TTC549 (cell line): Measurements from ENCODE around the gene KCNH1.

ENCODE experiments used
- FAIRE-seq: peaks from 2 replicates; lab custom pipeline; 2012; peaks lifted over from hg19 to GRCh38; lab: Jason Lieb, UNC

KCNH1 gene

GRCh38 chr1:210754878-210755665 is 378.9 kb downstream of the KCNH1 start:
- FAIRE-seq = no peak

- FAIRE-seq = no peak
Measured at GRCh38 chr1:210751911-210752310, 382.0 kb downstream of the KCNH1 start.

GRCh38 chr1:210750468-210750867 is 383.5 kb downstream of the KCNH1 start:
- FAIRE-seq = no peak

- FAIRE-seq = no peak
Measured at GRCh38 chr1:210748796-210749195, 385.2 kb downstream of the KCNH1 start.

- FAIRE-seq = no peak
Measured at GRCh38 chr1:210747890-210748289, 386.1 kb downstream of the KCNH1 start.

GRCh38 chr1:210747112-210747511 is 386.8 kb downstream of the KCNH1 start:
- FAIRE-seq = no peak

- no peak for FAIRE-seq
Measured at GRCh38 chr1:210746024-210746731, 387.8 kb downstream of the KCNH1 start.

- FAIRE-seq = no peak
Measured at GRCh38 chr1:210743038-210743437, 390.9 kb downstream of the KCNH1 start.

- no peak for FAIRE-seq
Measured at GRCh38 chr1:210741564-210741963, 392.4 kb downstream of the KCNH1 start.

GRCh38 chr1:210739627-210740026 is 394.3 kb downstream of the KCNH1 start:
- FAIRE-seq = no peak

- no peak for FAIRE-seq
Measured at GRCh38 chr1:210738256-210738655, 395.7 kb downstream of the KCNH1 start.

- no peak for FAIRE-seq
Measured at GRCh38 chr1:210736713-210737112, 397.2 kb downstream of the KCNH1 start.

- FAIRE-seq = no peak
Measured at GRCh38 chr1:210731597-210731996, 402.4 kb downstream of the KCNH1 start.

- FAIRE-seq = no peak
Measured at GRCh38 chr1:210731193-210731592, 402.8 kb downstream of the KCNH1 start.

- no peak for FAIRE-seq
Measured at GRCh38 chr1:210730023-210730422, 403.9 kb downstream of the KCNH1 start.

GRCh38 chr1:210728437-210729149 is 405.4 kb downstream of the KCNH1 start:
- FAIRE-seq = no peak

- FAIRE-seq = no peak
Measured at GRCh38 chr1:210727709-210728108, 406.2 kb downstream of the KCNH1 start.

- FAIRE-seq = no peak
Measured at GRCh38 chr1:210726621-210727020, 407.3 kb downstream of the KCNH1 start.

- no peak for FAIRE-seq
Measured at GRCh38 chr1:210724768-210725167, 409.2 kb downstream of the KCNH1 start.

GRCh38 chr1:210723646-210724045 is 410.3 kb downstream of the KCNH1 start:
- no peak for FAIRE-seq

- no peak for FAIRE-seq
Measured at GRCh38 chr1:210722410-210723081, 411.4 kb downstream of the KCNH1 start.

GRCh38 chr1:210715072-210715471 is 418.9 kb downstream of the KCNH1 start:
- no peak for FAIRE-seq
